Measurements from ENCODE around the gene ANXA6. TPM values are rescaled to one million over a fixed set of nuclear protein-coding genes. Genes with fewer than 3 reads are reported as not detected.

Gene ANXA6
- total RNA-seq, 1 donor: 353 TPM

DNA sequence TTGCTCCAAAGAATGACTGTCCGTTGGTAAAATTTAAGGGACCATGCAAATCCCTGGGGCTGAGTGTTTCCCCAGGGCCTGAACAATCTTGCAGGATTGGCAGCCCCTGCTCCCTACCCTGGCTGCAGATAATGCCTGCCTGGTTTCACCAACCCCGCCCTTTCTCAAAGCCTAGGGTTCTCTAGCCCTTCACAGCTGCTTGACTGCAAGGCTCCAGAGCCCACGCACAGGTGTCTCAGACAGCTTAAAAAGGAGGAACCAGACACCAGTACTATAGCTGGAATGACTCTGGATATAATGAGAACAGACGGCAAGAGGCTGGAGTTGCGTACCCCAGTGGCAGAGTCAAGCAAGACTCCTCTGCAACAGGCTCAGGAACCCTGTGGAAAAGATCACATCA, 51.5 kb downstream of the ANXA6 start:
- Histone ChIP-seq H2AFZ (ENCODE audit: low read length) (no peak overlapping the region), H3K79me2 (ENCODE audit: insufficient read depth, low read length) (no peaks in the 10 kb centered on the region), H4K20me1 (ENCODE audit: insufficient read depth, low read length) (peaks cover 11% of the 10 kb centered on the region), H3K27me3 (ENCODE audit: insufficient read depth, low read length) (no peaks in the 10 kb centered on the region), H3K4me3 (ENCODE audit: insufficient read depth, low read length) (no peak overlapping the region), H3K36me3 (ENCODE audit: insufficient read depth, low read length) (peaks cover 99% of the 10 kb centered on the region), H3K9me3 (ENCODE audit: low read depth, low read length) (no peaks in the 10 kb centered on the region), H3K27ac (ENCODE audit: low read depth, low read length) (no peak overlapping the region), H3K4me2 (ENCODE audit: insufficient read depth, low read length) (no peak overlapping the region), H3K4me1 (ENCODE audit: insufficient read depth, low read length) (peaks cover 5% of the 10 kb centered on the region)
- TF ChIP-seq, protein P1, sequence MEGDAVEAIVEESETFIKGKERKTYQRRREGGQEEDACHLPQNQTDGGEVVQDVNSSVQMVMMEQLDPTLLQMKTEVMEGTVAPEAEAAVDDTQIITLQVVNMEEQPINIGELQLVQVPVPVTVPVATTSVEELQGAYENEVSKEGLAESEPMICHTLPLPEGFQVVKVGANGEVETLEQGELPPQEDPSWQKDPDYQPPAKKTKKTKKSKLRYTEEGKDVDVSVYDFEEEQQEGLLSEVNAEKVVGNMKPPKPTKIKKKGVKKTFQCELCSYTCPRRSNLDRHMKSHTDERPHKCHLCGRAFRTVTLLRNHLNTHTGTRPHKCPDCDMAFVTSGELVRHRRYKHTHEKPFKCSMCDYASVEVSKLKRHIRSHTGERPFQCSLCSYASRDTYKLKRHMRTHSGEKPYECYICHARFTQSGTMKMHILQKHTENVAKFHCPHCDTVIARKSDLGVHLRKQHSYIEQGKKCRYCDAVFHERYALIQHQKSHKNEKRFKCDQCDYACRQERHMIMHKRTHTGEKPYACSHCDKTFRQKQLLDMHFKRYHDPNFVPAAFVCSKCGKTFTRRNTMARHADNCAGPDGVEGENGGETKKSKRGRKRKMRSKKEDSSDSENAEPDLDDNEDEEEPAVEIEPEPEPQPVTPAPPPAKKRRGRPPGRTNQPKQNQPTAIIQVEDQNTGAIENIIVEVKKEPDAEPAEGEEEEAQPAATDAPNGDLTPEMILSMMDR (IDR thresholded peaks at IDR 0.05; ENCODE audit: extremely low read depth, low read depth, low read length): no peak
- no peak for DNase-seq (ENCODE audit: insufficient read length, low spot score, missing footprints)

DNA sequence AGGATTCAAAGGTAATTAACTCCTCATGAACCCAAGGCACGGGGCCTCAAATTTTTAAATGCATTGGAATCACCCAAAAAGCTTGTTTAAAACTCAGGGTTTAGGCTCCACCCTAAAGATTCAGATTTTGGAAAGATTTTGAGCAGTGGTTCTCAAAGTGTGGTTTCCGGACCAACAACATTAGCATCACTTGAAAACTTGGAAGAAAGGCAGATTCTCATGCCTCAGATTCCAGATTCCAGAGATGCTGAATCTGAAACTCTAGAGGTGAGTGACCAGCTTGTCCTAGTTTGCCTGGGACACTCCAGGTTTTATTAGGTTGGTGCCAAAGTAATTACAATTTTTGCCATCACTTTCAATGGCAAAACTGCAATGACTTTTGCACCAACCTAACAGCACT, 52.0 kb downstream of the ANXA6 start:
- Histone ChIP-seq H3K4me2 (ENCODE audit: insufficient read depth, low read length) (no peak overlapping the region), H4K20me1 (ENCODE audit: insufficient read depth, low read length) (peaks cover 11% of the 10 kb centered on the region), H3K36me3 (ENCODE audit: insufficient read depth, low read length) (peaks cover 97% of the 10 kb centered on the region), H3K4me3 (ENCODE audit: insufficient read depth, low read length) (no peak overlapping the region), H3K9me3 (ENCODE audit: low read depth, low read length) (no peaks in the 10 kb centered on the region), H3K27ac (ENCODE audit: low read depth, low read length) (no peak overlapping the region), H3K27me3 (ENCODE audit: insufficient read depth, low read length) (no peaks in the 10 kb centered on the region), H2AFZ (ENCODE audit: low read length) (no peak overlapping the region), H3K79me2 (ENCODE audit: insufficient read depth, low read length) (no peaks in the 10 kb centered on the region), H3K4me1 (ENCODE audit: insufficient read depth, low read length) (peaks cover 5% of the 10 kb centered on the region)
- no peak for DNase-seq (ENCODE audit: insufficient read length, low spot score, missing footprints)
- TF ChIP-seq, protein P1 (IDR thresholded peaks at IDR 0.05; ENCODE audit: extremely low read depth, low read depth, low read length): no peak

DNA sequence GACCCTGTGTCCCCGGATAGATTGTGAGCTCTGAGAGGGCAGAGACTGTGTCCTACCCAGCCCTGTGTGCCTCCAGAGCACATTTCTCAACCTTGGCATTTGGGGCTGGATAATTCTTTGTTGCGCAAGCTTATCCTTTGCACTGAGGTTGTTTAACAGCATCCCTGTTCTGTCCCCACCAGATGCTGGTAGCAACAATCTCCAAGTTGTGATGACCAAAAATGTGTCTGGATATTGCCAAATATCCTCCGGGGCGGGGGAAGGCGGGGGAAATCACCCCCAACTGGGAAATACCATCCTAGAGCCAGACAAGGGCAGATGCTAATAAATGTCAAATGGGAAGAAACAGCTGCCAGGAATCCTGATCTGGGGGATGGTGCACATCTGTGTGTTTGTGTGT, 52.8 kb downstream of the ANXA6 start:
- H3K4me1 ChIP-seq (ENCODE audit: insufficient read depth, low read length): peaks cover 5% of the 10 kb centered on the region
- TF ChIP-seq, protein P1 (IDR thresholded peaks at IDR 0.05; ENCODE audit: extremely low read depth, low read depth, low read length): no peak
- no peak overlapping the region for H3K27ac ChIP-seq (ENCODE audit: low read depth, low read length)
- peaks cover 11% of the 10 kb centered on the region for H4K20me1 ChIP-seq (ENCODE audit: insufficient read depth, low read length)
- no peaks in the 10 kb centered on the region for H3K27me3 ChIP-seq (ENCODE audit: insufficient read depth, low read length)
- H3K4me3 ChIP-seq (ENCODE audit: insufficient read depth, low read length): no peak overlapping the region
- peaks cover 93% of the 10 kb centered on the region for H3K36me3 ChIP-seq (ENCODE audit: insufficient read depth, low read length)
- no peaks in the 10 kb centered on the region for H3K9me3 ChIP-seq (ENCODE audit: low read depth, low read length)
- no peak overlapping the region for H3K4me2 ChIP-seq (ENCODE audit: insufficient read depth, low read length)
- no peaks in the 10 kb centered on the region for H3K79me2 ChIP-seq (ENCODE audit: insufficient read depth, low read length)
- DNase-seq (ENCODE audit: insufficient read length, low spot score, missing footprints): no peak
- no peak overlapping the region for H2AFZ ChIP-seq (ENCODE audit: low read length)

DNA sequence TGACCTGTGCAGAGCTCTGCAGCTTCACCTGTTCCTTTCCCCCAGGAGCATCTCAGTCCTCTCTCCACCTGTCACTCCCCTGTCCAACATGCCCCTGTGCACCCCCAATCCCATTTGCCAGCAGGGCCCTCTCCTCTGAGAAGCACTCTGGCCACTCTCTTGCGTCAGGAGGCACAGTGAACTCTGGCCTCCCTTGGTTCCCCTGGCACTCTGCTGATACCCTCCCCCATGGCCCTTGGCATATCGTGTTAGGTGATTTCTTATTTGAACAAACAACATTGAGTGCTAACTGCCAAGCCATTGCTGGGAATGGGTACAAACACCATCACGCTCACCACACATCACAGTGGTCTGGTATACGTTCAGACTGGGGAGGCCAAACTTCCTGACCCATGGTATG, 55.8 kb downstream of the ANXA6 start:
- TF ChIP-seq, protein P1 (IDR thresholded peaks at IDR 0.05; ENCODE audit: extremely low read depth, low read depth, low read length): no peak
- H3K4me1 ChIP-seq (ENCODE audit: insufficient read depth, low read length): no peaks in the 10 kb centered on the region
- H3K9me3 ChIP-seq (ENCODE audit: low read depth, low read length): no peaks in the 10 kb centered on the region
- no peak overlapping the region for H3K4me3 ChIP-seq (ENCODE audit: insufficient read depth, low read length)
- H2AFZ ChIP-seq (ENCODE audit: low read length): no peak overlapping the region
- DNase-seq (ENCODE audit: insufficient read length, low spot score, missing footprints): no peak
- H4K20me1 ChIP-seq (ENCODE audit: insufficient read depth, low read length): peaks cover 4% of the 10 kb centered on the region
- peaks cover 62% of the 10 kb centered on the region for H3K36me3 ChIP-seq (ENCODE audit: insufficient read depth, low read length)
- H3K4me2 ChIP-seq (ENCODE audit: insufficient read depth, low read length): no peak overlapping the region
- no peaks in the 10 kb centered on the region for H3K79me2 ChIP-seq (ENCODE audit: insufficient read depth, low read length)
- H3K27ac ChIP-seq (ENCODE audit: low read depth, low read length): no peak overlapping the region
- H3K27me3 ChIP-seq (ENCODE audit: insufficient read depth, low read length): no peaks in the 10 kb centered on the region
